ENCODE data around the gene KISS1R. TPM values are rescaled to one million over a fixed set of nuclear protein-coding genes. Genes with fewer than 3 reads are reported as not detected.
"Not testable (repeated sequence)": the region's sequence is repeated elsewhere in the genome, so short reads cannot be mapped to it uniquely, and the experiment has no call there.

KISS1R gene
- polyA plus RNA-seq, 3 donors: 0.94 to 1.3 (median 0.98) TPM

GRCh38 chr19:879711-880438 is 37.3 kb upstream of the KISS1R start:
- DNase-seq: no peak

GRCh38 chr19:881385-882071 is 35.6 kb upstream of the KISS1R start:
- DNase-seq: no peak

- DNase-seq: no peak
Observed at GRCh38 chr19:882871-883497, 34.1 kb upstream of the KISS1R start.

- no peak for DNase-seq
Observed at GRCh38 chr19:883661-884211, 33.4 kb upstream of the KISS1R start.

GRCh38 chr19:884420-885211 is 32.5 kb upstream of the KISS1R start:
- no peak for DNase-seq

- DNase-seq: no peak
Observed at GRCh38 chr19:885536-886224, 31.5 kb upstream of the KISS1R start.

GRCh38 chr19:887072-887471 is 30.1 kb upstream of the KISS1R start:
- DNase-seq: no peak

GRCh38 chr19:887599-887998 is 29.5 kb upstream of the KISS1R start:
- no peak for DNase-seq

- no peak for DNase-seq
Observed at GRCh38 chr19:888581-889385, 28.4 kb upstream of the KISS1R start.

GRCh38 chr19:889662-890295 is 27.4 kb upstream of the KISS1R start:
- DNase-seq: no peak

- no peak for DNase-seq
Observed at GRCh38 chr19:890831-891230, 26.3 kb upstream of the KISS1R start.

GRCh38 chr19:891421-892200 is 25.5 kb upstream of the KISS1R start:
- DNase-seq: not testable (repeated sequence)

- DNase-seq: no peak
Observed at GRCh38 chr19:892243-892893, 24.8 kb upstream of the KISS1R start.

- DNase-seq: peak; percentile 92
Observed at GRCh38 chr19:892894-893689, 24.0 kb upstream of the KISS1R start, which contains the start of the genes MED16 and RNU6-9. TSS of gene MED16 (minus strand) at chr19:893187. CDS start at chr19:891131, 2,056 bp downstream. TSS of gene RNU6-9 (plus strand) at chr19:893484.

GRCh38 chr19:896434-896833 is 20.7 kb upstream of the KISS1R start:
- no peak for DNase-seq

GRCh38 chr19:896999-897398 is 20.1 kb upstream of the KISS1R start:
- DNase-seq: no peak

- DNase-seq: no peak
Observed at GRCh38 chr19:897442-898039, 19.6 kb upstream of the KISS1R start.
